ENCODE data around the gene PAH.

- no peak for TF ChIP-seq CTCF (IDR thresholded peaks at IDR 0.05)
- TF ChIP-seq POLR2A (IDR thresholded peaks at IDR 0.05): no peak
Measured at GRCh38 chr12:102907918-102908317, 9.1 kb downstream of the PAH start.
